G401 (cell line): Measurements from ENCODE around the gene LHFPL5. TPM values are rescaled to one million over a fixed set of nuclear protein-coding genes. Genes with fewer than 3 reads are reported as not detected.

Experiments
- DNase-seq: peaks from one replicate; pipeline ENCODE4 v3.0.0-alpha.2; 2015; ENCODE audit warnings: low spot score
- in situ Hi-C: cut with HindIII; loops from 2 replicates; pipeline ENCODE4 v1.10.0; 2016; ENCODE audit warnings: low sequenced_read_pairs, mixed read lengths
- total RNA-seq: library from RNA; depleted of rRNA; stranded (reverse); fragments of >200 nt; shearing (Covaris generic); gene quantifications from 2 replicates; pipeline ENCODE4 v1.2.3, GENCODE V29; 2014

Gene LHFPL5
- total RNA-seq, 1 experiment from 2014 or later, result not detected

- in situ Hi-C loops, result no loop called here
- no peak for DNase-seq
Observed at GRCh38 chr6:35787266-35788218, 17.6 kb upstream of the LHFPL5 start.

- DNase-seq, result no peak
- in situ Hi-C loops, result no loop called here
Observed at GRCh38 chr6:35788423-35788982, 16.6 kb upstream of the LHFPL5 start.

GRCh38 chr6:35790683-35791082, 14.5 kb upstream of the LHFPL5 start:
- DNase-seq, result no peak
- in situ Hi-C loops, result no loop called here

DNA sequence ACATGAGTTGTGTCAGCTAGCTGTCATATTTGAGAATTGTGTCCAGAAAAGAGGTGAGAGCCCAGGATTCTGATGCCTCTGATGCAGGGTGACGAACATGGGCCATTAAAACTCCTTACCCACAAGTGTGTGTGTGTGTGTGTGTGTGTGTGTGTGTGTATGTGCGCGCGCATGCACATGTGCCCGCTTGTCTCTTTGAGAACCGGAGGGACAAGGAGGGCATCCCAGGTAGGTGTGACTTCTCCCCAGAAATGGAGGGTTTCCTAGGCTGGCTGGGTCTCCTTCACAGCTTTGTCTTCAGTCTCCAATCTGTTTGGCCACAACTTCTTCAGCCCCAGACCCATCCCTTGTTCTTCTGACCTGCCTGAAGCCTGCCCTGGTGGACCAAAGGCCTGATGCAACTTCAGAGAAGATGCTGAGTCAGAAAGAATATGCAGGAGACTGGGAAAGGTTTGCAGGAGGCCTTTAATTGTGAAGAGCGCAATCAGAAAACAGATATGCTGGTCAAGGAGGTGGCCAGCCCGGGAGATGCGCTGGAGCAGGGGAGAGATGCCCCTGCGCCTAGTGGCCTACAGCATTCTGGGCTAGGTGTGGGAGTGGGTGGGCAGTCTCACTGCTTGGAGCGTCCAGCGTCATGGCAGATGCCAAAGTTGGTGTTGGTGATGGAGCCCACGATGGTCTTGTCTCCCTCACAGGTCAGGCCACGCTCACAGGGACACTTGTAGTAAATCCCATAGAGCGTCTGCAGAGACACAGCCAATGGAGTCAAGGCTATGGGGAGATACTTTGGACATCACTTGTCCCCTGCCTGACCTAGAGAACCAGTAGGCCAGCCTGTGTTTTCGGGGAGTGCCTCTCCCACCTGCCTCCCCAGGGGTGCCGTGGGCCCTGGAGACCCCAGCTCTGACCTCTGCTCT, 10.4 kb upstream of the LHFPL5 start:
- DNase-seq, result no peak
- in situ Hi-C loops, result loop anchor here (5.0 kb wide), 1 partner anchor 63 kb away; no protein-coding TSS in a partner anchor

DNA sequence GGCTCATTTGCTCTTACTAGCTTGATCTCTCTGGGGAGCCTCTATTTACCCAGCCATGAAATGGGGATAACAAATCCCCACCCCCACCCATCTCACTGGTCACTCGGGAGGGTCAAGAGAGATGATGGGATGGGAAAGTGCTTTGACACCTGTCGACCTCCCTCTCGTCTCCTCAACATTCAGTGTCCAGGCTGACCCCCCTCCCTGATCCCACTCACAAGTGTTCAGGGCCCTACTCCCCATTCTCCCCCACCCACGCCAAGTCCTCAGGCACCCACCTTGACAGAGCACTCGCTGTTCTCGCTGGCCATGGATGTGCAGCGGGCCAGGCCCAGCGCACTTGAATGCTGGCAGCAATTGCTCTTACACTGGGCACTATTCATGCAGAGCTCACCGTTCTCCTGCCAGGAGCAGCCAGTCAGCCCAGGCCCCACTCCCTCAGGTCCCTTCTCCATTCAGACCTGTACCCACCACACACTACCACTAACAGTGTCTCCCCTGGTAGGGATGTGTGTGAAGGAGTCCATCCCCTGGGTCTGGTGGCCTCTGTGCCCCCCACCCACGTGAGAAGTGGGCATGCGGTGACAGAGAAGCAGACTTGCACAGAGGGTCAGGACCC, 9.6 kb upstream of the LHFPL5 start:
- in situ Hi-C loops, result loop anchor here (5.0 kb wide), 1 partner anchor 62 kb away; no protein-coding TSS in a partner anchor

DNA sequence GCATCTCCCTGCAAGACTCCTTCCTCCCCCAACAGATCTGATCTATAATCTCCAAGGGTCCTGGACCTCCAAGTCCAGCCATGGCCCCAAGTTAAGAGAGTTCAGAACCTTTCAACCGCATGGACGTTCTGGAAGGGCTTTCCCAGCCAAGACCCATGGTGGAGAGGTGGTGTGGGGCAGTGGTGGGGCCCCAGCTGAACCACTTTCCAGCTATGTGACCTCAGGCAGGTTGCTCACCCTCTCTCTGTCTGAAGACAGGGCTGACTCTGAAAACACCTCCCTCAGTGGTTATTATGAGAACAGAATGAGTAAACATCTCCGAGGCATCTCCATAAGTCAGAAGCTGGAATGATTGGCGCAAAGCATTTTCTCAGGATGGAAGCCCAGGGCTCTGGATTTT, 8.9 kb upstream of the LHFPL5 start:
- in situ Hi-C loops, result loop anchor here (5.0 kb wide), 1 partner anchor 61 kb away; no protein-coding TSS in a partner anchor
- DNase-seq, result no peak

More for the DNA sequence above, 9.6 kb upstream of the LHFPL5 start:
- no peak for DNase-seq

DNA sequence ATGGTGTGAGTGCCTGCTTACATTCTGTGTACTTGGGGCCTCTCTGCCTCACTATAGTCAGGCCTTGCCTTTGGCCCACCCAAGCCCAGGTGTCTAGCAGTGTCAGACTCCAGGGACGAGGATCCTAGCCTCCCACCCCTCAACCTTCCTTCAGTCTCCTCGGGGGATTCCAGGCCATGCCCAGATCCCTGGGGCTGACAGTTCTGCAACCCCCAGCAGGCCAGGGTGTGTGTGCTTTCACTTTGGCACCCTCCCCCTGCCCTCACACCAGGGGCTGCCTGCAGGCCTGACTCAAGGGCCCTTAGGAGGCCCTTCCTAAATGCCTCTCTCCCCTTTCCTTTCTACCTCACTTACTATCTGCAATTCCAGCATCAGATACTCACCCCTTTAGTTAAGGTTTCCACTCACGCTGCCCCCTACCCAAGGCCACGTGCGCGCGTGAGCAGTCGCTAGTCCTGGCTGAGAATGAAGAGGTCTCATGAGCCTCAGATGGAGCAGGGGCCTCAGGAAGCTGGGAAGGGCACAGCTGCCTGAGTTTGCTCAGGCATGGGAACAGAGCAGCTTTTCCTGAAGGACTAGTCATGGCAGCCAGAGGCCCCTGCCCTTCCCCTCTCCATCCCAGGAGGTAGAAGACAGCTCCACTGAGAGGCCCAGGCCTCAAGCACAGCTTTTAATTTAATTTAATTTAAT, 7.2 kb upstream of the LHFPL5 start:
- no peak for DNase-seq
- in situ Hi-C loops, result loop anchor here (5.0 kb wide), 1 partner anchor 59 kb away; no protein-coding TSS in a partner anchor

GRCh38 chr6:35798706-35799105, 6.4 kb upstream of the LHFPL5 start:
- no peak for DNase-seq
- in situ Hi-C loops, result loop anchor here (5.0 kb wide), 1 partner anchor 59 kb away; no protein-coding TSS in a partner anchor

GRCh38 chr6:35801148-35801547, 4.0 kb upstream of the LHFPL5 start:
- DNase-seq, result no peak
- in situ Hi-C loops, result no loop called here

DNA sequence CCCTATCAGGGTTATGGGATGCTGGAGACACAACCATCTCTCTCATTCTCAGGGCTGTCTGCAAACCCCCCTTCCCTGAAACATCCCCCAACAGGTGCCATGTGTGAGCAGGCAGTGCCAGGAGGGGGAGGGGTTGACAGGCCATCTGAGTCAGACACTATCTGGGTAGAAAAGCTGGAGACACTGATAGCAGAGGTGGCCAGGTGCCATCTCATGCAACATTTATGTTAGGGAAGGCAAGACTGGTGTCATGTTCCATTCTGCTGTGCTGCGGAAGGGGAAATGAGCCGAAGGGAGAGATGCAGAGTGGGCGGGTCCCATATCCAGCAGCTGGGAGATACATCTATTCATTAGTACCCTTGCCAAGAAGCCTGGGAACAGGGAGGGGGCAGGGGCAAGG, 3.5 kb downstream of the LHFPL5 start:
- in situ Hi-C loops, result no loop called here
- DNase-seq, result no peak

- no peak for DNase-seq
- in situ Hi-C loops, result no loop called here
Observed at GRCh38 chr6:35809809-35810208, 4.7 kb downstream of the LHFPL5 start.

- in situ Hi-C loops, result no loop called here
- DNase-seq, result no peak
Observed at GRCh38 chr6:35810971-35811698, 6.0 kb downstream of the LHFPL5 start.

DNA sequence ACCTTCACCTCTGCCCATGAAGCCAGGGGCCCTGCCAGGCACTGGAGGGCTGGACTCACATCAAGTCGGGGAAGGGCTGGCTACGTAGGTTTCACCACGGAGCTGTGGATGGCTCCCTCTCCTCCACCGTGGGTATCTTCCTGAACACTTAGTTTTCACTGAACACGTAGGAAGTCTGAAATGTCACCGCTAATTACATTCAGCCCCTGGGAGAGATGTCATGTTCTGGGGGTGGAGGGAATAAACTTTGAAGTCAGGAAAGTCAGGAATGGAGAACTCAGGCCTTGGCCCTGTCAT, 6.5 kb downstream of the LHFPL5 start:
- no peak for DNase-seq
- in situ Hi-C loops, result no loop called here

DNA sequence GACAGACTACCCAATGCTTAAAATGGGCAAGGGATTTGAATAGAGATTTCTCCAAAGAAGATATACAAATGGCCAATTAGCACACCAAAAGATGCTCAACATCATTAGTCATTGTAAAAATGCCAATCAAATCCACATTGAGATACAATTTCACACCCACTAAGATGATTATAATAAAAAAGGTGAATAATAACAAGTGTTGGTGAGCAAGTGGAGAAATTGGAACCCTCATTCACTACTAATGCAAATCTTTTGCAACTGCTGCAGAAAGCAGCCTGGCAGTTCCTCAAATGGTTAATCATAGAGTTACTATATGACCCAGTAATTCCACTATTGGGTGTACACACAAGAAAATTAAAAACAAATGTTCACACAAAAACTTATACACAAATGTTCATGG, 12.4 kb downstream of the LHFPL5 start:
- in situ Hi-C loops, result no loop called here
- no peak for DNase-seq

GRCh38 chr6:35823601-35824000, 18.4 kb downstream of the LHFPL5 start:
- no peak for DNase-seq
- in situ Hi-C loops, result no loop called here

- in situ Hi-C loops, result no loop called here
- no peak for DNase-seq
Observed at GRCh38 chr6:35824552-35825192, 19.5 kb downstream of the LHFPL5 start.

GRCh38 chr6:35829306-35829705, 24.2 kb downstream of the LHFPL5 start:
- in situ Hi-C loops, result no loop called here
- DNase-seq, result no peak
